Measurements from ENCODE around the gene PIK3C2G. TPM values are rescaled to one million over a fixed set of nuclear protein-coding genes. Genes with fewer than 3 reads are reported as not detected.

PIK3C2G gene
- total and polyA plus RNA-seq, 2 of the 4 experiments (the other 2 are of a cell fraction) = not detected

DNA sequence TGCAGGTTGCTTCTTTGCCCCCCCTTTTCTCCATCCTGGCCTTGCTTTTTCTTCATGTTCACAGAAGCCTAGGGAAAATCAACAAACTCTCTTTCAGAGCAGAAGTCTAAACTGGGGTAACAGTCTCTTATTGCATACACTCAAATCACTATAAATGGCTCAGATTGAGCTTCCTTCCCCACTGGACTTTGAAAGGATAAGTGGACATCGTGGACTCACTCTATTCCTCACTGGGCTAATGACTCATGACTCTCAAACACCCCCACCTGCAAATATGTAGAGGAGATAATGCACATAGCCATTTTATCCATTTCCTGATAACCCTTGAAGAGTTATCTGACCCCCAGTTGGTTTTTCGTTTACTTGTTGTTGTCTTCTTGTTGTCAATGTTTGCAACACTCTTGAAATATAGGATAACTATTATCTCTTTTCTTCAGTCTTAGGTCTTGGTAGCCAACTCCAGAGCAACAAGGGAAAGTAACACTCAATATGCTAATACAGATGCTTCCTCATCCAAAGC, 221.3 kb downstream of the PIK3C2G start:
- no peak overlapping the region for H2BK20ac ChIP-seq (ENCODE audit: low read depth, low read length)
- TF ChIP-seq MAZ (IDR thresholded peaks at IDR 0.05; ENCODE audit: borderline replicate concordance, low read depth, low read length) (no peak), BHLHE40 (IDR thresholded peaks at IDR 0.05; ENCODE audit: low read depth, low read length) (no peak), CEBPB (IDR thresholded peaks at IDR 0.05; ENCODE audit: low read depth, low read length) (no peak), RAD21 (IDR thresholded peaks at IDR 0.05; ENCODE audit: low read length) (no peak), MXI1 (IDR thresholded peaks at IDR 0.05; ENCODE audit: borderline replicate concordance, low read depth, low read length) (no peak)
- TF ChIP-seq, protein P1, sequence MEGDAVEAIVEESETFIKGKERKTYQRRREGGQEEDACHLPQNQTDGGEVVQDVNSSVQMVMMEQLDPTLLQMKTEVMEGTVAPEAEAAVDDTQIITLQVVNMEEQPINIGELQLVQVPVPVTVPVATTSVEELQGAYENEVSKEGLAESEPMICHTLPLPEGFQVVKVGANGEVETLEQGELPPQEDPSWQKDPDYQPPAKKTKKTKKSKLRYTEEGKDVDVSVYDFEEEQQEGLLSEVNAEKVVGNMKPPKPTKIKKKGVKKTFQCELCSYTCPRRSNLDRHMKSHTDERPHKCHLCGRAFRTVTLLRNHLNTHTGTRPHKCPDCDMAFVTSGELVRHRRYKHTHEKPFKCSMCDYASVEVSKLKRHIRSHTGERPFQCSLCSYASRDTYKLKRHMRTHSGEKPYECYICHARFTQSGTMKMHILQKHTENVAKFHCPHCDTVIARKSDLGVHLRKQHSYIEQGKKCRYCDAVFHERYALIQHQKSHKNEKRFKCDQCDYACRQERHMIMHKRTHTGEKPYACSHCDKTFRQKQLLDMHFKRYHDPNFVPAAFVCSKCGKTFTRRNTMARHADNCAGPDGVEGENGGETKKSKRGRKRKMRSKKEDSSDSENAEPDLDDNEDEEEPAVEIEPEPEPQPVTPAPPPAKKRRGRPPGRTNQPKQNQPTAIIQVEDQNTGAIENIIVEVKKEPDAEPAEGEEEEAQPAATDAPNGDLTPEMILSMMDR (conservative IDR thresholded peaks at IDR 0.05; ENCODE audit: low read depth, low read length) = no peak
- TF ChIP-seq, protein P2, sequence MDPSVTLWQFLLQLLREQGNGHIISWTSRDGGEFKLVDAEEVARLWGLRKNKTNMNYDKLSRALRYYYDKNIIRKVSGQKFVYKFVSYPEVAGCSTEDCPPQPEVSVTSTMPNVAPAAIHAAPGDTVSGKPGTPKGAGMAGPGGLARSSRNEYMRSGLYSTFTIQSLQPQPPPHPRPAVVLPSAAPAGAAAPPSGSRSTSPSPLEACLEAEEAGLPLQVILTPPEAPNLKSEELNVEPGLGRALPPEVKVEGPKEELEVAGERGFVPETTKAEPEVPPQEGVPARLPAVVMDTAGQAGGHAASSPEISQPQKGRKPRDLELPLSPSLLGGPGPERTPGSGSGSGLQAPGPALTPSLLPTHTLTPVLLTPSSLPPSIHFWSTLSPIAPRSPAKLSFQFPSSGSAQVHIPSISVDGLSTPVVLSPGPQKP (IDR thresholded peaks at IDR 0.05; ENCODE audit: borderline replicate concordance, low read depth, low read length) = no peak
- intact Hi-C loops (cut with micrococcal nuclease) = no loop called here
- dilution Hi-C loops (cut with HindIII; ENCODE audit: low sequenced_read_pairs, unreplicated experiment) = no loop called here
- H2BK5ac ChIP-seq (ENCODE audit: low read depth, low read length, poor library complexity, severe bottlenecking) = no peak overlapping the region
- no peak overlapping the region for H3K23ac ChIP-seq (ENCODE audit: low read depth, low read length)
- no peak overlapping the region for H3K56ac ChIP-seq (ENCODE audit: extremely low read depth, insufficient read depth, low read length)
- ATAC-seq (ENCODE audit: low read depth) (no peak), DNase-seq (no peak)
- no peak overlapping the region for H3K18ac ChIP-seq (ENCODE audit: low read depth, low read length)
- no CpG with 5 or more reads among the region's 2 CpGs for WGBS, 2 experiments (ENCODE audit: extremely low coverage in 2 of 2, insufficient read length in 1 of 2)
- H2AK5ac ChIP-seq (ENCODE audit: low read depth, low read length) = no peak overlapping the region
- no peaks in the 10 kb centered on the region for H3K9me1 ChIP-seq (ENCODE audit: insufficient read depth, low read length)
- H2AFZ ChIP-seq (replicated peaks; ENCODE audit: low read length, poor library complexity) = no peak overlapping the region
- in situ Hi-C loops (cut with MboI; ENCODE audit: low sequenced_read_pairs) = no loop called here
- no peak overlapping the region for H2BK15ac ChIP-seq (ENCODE audit: low read depth, low read length)
- H4K20me1 ChIP-seq (ENCODE audit: insufficient read depth, low read length) = no peaks in the 10 kb centered on the region
- no peak overlapping the region for H4K5ac ChIP-seq (ENCODE audit: low read depth, low read length)
- H2AK9ac ChIP-seq (replicated peaks; ENCODE audit: low read depth, low read length, poor library complexity) = no peak overlapping the region
- ChIA-PET CTCF (no interaction called here), POLR2A (ENCODE audit: unreplicated experiment) (no interaction called here)
- no peaks in the 10 kb centered on the region for H3K79me1 ChIP-seq (ENCODE audit: low read depth in 1 of 2, low read length in 2 of 2)
- H3K4ac ChIP-seq (ENCODE audit: low read depth, low read length) = no peak overlapping the region
- H3K9me3 ChIP-seq (ENCODE audit: control insufficient read depth, insufficient read depth, low read length) = no peaks in the 10 kb centered on the region
- no peaks in the 10 kb centered on the region for H3K4me1 ChIP-seq (ENCODE audit: control insufficient read depth, insufficient read depth, low read length)
- no peak overlapping the region for H2BK120ac ChIP-seq (ENCODE audit: low read depth, low read length)
- H3K4me2 ChIP-seq (ENCODE audit: low read depth, low read length) = no peak overlapping the region
- no peak overlapping the region for H4K91ac ChIP-seq (ENCODE audit: insufficient read depth, low read depth, low read length)
- H3K14ac ChIP-seq (replicated peaks; ENCODE audit: low read depth, low read length) = no peak overlapping the region
- H3K27ac ChIP-seq (ENCODE audit: insufficient read depth, low read length) = no peak overlapping the region
- no peak overlapping the region for H3K9ac ChIP-seq (ENCODE audit: low read depth, low read length)
- no TSS peak for BruUV-seq (replicated peaks)
- no peaks in the 10 kb centered on the region for H3K27me3 ChIP-seq (ENCODE audit: control insufficient read depth, insufficient read depth, low read length)
- no peak overlapping the region for H4K8ac ChIP-seq (ENCODE audit: low read depth in 2 of 2, low read length in 2 of 2)
- H3K4me3 ChIP-seq (ENCODE audit: insufficient read depth, low read depth, low read length) = no peak overlapping the region
- H3K36me3 ChIP-seq (ENCODE audit: control insufficient read depth, insufficient read depth, low read length) = no peaks in the 10 kb centered on the region

Measured in IMR-90 (cell line).